T-helper 2 cell treated with Interferon-gamma antibody and Interleukin-4, amounts not matched to agents 5 μg/mL and 100 μg/mL, for 36 hours (primary cell): ENCODE data around the gene SNIP1.
"Not testable (repeated sequence)": the region's sequence is repeated elsewhere in the genome, so short reads cannot be mapped to it uniquely, and the experiment has no call there.

ENCODE experiments used
- DNase-seq: peaks from one replicate; pipeline ENCODE4 v3.0.0; 2021; ENCODE audit warnings: low spot score
- H3K27ac Mint-ChIP-seq: one replicate; pipeline ENCODE4 v1.8.0; 2021; ENCODE audit warnings: mild to moderate bottlenecking, mixed read lengths
- H3K27me3 Mint-ChIP-seq: one replicate; pipeline ENCODE4 v1.8.0; 2021; ENCODE audit warnings: low read depth, mixed read lengths
- H3K36me3 Mint-ChIP-seq: one replicate; pipeline ENCODE4 v1.8.0; 2021; ENCODE audit warnings: low read depth, mixed read lengths
- H3K4me1 Mint-ChIP-seq: one replicate; pipeline ENCODE4 v1.8.0; 2021; ENCODE audit warnings: low read depth, mixed read lengths
- H3K4me3 Mint-ChIP-seq: one replicate; pipeline ENCODE4 v1.8.0; 2022; ENCODE audit warnings: mild to moderate bottlenecking, moderate library complexity, mixed read lengths
- H3K9me3 Mint-ChIP-seq: one replicate; pipeline ENCODE4 v1.8.0; 2021; ENCODE audit warnings: mixed read lengths

Gene SNIP1, protein sequence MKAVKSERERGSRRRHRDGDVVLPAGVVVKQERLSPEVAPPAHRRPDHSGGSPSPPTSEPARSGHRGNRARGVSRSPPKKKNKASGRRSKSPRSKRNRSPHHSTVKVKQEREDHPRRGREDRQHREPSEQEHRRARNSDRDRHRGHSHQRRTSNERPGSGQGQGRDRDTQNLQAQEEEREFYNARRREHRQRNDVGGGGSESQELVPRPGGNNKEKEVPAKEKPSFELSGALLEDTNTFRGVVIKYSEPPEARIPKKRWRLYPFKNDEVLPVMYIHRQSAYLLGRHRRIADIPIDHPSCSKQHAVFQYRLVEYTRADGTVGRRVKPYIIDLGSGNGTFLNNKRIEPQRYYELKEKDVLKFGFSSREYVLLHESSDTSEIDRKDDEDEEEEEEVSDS

DNA sequence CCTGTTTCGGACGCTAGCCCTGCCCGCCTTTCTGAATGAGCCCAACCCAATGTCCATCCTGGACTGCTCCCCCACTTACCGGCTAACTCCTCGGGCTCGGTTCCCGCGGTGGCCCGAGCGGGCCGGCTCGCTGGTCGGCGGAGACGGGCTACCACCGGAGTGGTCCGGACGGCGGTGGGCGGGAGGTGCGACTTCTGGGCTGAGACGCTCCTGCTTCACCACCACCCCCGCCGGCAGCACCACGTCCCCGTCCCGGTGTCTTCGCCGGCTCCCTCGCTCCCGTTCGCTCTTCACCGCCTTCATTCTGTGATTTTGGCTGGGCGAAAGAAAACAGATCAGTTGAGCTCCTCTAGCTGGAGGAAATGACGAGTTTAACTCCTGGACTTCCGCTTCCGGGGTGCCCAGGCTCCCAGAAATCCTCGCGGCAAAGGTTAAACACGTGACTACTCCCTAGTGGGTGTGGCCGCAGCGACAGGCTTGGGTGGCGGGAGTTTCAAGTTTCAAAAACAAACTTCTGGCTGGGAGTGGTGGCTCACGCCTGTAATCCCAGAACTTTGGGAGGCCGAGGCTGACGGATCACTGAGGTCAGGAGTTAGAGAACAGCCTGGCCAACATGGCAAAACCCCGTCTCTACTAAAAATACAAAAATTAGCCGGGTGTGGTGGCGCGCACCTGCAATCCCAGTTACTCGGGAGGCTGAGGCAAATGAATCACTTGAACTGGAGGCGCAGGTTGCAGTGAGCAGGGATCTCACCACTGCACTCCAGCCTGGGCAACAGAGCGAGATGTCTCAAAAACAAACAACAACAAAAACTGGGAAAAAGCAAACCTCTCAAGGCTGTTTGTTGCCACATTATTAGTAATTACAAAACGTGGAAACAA lies at the start of gene SNIP1:
Gene SNIP1 (minus strand): TSS at position 367 of the 882 bp plus-strand sequence. CDS start 64 bp downstream, at position 303.
- H3K27ac Mint-ChIP-seq, result peak within 1 kb of the TSS; percentile 96
- H3K27me3 Mint-ChIP-seq, result no peaks in the 10 kb centered on the region
- H3K36me3 Mint-ChIP-seq, result peaks cover 38% of the 10 kb centered on the region
- peak; percentile 89 for DNase-seq
- peaks cover 33% of the 10 kb centered on the region for H3K4me1 Mint-ChIP-seq
- peaks cover 3% of the 10 kb centered on the region for H3K9me3 Mint-ChIP-seq
- H3K4me3 Mint-ChIP-seq, result peak within 1 kb of the TSS; percentile 95

DNA sequence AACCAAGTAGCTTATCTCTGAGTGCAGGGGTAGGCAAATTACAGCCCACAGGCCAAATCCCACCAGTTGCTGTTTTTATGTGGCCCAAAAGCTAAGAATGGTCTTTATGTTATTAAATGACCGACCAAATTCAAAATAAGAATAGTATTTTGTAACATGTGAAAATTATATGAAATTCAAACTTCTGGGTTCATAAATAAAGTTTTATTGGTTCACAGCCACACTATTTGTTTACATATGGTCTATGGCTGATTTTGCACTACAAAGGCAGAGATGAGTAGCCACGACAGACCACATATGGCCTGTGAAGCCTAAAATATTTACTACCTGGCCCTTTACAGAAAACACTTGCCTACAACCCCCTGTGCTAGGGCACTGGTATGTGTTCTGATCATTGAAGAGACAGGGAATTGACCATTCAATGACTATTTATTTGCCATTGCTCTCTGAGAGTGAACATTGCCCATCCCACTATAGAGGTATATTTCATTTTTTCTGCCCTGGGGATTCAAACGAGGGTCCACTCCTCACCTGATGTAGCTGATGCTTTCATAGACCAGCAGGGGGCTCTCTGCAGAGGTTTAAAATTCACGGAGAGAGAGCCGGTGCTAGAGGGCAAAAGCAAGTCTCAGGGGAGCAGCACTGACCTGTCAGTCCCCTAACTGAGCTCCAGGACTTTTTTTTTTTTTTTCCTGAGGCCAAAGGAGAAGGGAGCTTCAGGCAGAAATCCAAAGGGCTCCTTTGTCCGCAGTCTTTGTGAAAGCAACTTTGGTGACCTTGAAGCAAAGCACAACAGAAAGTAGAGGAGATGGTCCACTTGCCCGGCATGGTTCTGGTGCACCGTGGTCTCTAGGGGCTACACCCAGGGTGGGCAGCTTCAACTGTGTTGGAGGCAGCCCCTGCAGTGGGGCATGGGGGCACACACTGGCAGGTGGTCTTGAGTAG lies 48.9 kb upstream of the SNIP1 start:
- H3K4me3 Mint-ChIP-seq, result no peak overlapping the region

DNA sequence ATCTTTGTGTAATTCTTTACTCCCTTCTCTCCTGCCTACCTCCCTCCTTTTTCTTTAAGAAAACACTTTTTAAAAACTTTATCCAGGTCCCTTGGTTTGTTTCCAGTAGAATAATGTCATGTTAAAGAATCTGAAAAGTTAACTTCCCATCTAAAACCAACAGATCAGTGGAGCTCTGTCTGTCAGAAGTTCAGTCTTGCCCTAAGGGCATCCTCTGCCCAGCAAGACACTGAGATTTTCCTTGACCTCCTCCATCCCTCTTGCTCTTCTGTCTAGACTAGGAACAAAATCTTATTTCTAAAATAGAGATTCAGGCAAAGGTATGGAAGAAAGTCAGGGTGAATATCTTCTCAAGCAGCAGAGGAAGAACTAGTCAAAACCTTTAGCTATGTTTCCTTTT lies 47.3 kb upstream of the SNIP1 start:
- no peak for DNase-seq
- no peaks in the 10 kb centered on the region for H3K36me3 Mint-ChIP-seq
- H3K4me3 Mint-ChIP-seq, result no peak overlapping the region
- H3K27me3 Mint-ChIP-seq, result peaks cover 17% of the 10 kb centered on the region
- no peaks in the 10 kb centered on the region for H3K9me3 Mint-ChIP-seq
- no peak overlapping the region for H3K27ac Mint-ChIP-seq
- H3K4me1 Mint-ChIP-seq, result peaks cover 3% of the 10 kb centered on the region

More for the DNA sequence above, 48.9 kb upstream of the SNIP1 start:
- no peak for DNase-seq
- Mint-ChIP-seq H3K27ac (no peak overlapping the region), H3K4me1 (peaks cover 3% of the 10 kb centered on the region), H3K36me3 (no peaks in the 10 kb centered on the region), H3K9me3 (no peaks in the 10 kb centered on the region), H3K27me3 (peaks cover 16% of the 10 kb centered on the region)

DNA sequence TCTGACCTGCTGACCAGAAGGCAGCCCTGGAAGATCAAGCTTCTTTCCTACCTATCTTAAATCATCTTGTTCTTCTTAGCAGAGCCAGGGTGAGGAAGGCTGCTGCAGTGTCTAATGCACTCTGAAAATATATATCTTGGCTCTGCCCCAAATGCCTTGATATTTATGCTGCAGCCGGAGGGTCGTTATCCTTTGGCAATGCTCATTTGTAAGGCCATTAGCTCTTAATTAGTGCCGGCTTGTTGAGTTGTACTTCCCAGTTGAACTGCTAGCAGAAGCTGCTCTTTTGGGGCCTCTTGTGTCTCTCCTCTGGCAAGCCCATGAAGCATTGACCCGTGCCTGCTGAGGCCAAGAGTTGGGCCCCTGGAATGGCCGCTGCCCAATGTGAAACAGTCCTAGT lies 45.8 kb upstream of the SNIP1 start:
- no peak overlapping the region for H3K27ac Mint-ChIP-seq
- no peak for DNase-seq
- H3K4me3 Mint-ChIP-seq, result no peak overlapping the region
- H3K4me1 Mint-ChIP-seq, result peaks cover 10% of the 10 kb centered on the region
- no peaks in the 10 kb centered on the region for H3K9me3 Mint-ChIP-seq
- no peaks in the 10 kb centered on the region for H3K36me3 Mint-ChIP-seq
- peaks cover 17% of the 10 kb centered on the region for H3K27me3 Mint-ChIP-seq

DNA sequence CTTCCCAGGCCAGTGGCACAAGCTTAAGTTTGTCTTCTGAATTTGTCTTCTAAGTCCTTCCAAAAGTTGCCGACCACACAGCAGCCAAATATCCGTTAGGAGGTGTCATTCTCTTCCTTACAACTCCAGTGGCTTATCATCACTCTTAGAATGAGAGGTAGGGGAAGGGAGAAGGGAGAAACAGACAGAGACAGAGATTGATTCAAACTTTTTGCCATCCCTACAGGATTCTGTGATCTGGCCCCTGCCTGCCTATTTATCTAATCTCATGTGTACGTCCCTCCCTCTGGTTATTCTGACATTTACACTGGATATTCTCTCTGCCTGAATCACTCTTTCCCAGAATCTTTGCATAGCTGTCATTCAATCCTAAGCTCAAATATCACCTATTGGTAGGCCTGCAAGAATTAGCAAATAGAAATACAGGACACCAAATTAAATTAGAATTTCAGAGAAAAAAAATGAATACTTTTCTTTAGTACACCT lies 42.1 kb upstream of the SNIP1 start:
- H3K9me3 Mint-ChIP-seq, result no peaks in the 10 kb centered on the region
- no peak for DNase-seq
- peaks cover 4% of the 10 kb centered on the region for H3K27me3 Mint-ChIP-seq
- peak overlapping the region; percentile 94 for H3K27ac Mint-ChIP-seq
- H3K36me3 Mint-ChIP-seq, result peaks cover 19% of the 10 kb centered on the region
- peak overlapping the region; percentile 99 for H3K4me3 Mint-ChIP-seq
- peaks cover 23% of the 10 kb centered on the region for H3K4me1 Mint-ChIP-seq

DNA sequence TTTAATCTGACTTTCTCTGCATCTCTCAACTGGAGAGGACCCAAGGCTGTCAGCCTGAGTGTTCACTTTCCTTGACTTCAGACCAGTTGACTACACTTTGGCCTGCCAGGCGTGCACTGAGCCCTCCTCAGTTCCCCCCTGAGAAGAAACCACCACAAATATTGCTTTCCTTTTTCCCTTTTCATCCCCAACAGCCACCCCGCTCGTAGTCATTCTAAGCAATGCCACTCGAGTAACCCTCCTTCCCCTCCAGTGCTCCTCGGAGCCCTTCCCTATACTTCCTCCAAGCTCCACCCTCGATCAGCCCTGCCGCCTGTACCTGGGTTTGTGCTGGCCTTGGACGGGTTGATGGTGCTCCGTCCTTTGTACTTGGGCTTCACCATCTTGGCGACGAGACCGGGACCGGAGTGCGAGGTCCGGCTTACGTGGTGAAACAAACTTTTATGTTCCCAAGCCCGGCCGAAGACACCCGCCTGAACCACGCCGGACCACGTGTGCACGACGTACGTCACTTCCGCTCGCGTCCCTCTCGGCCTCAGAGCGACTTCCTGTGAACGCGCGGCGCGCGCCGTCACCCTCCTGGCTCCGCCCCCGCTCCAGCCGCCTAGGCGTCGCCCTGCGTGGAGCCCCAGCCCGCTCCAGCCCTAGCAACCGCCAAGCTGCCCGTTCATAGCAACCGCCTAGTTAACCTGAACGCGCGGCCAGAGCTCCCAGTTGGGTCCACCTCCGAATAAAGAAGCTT lies 41.5 kb upstream of the SNIP1 start, which contains the start of gene GNL2:
Gene GNL2 (minus strand): TSS at position 498 of the 742 bp plus-strand sequence. CDS start 115 bp downstream, at position 383.
- peak within 1 kb of the TSS; percentile 94 for H3K27ac Mint-ChIP-seq
- peaks cover 23% of the 10 kb centered on the region for H3K4me1 Mint-ChIP-seq
- H3K9me3 Mint-ChIP-seq, result no peaks in the 10 kb centered on the region
- H3K36me3 Mint-ChIP-seq, result peaks cover 25% of the 10 kb centered on the region
- H3K27me3 Mint-ChIP-seq, result peaks cover 4% of the 10 kb centered on the region
- peak within 1 kb of the TSS; percentile 99 for H3K4me3 Mint-ChIP-seq
- DNase-seq, result peak; percentile 97

DNA sequence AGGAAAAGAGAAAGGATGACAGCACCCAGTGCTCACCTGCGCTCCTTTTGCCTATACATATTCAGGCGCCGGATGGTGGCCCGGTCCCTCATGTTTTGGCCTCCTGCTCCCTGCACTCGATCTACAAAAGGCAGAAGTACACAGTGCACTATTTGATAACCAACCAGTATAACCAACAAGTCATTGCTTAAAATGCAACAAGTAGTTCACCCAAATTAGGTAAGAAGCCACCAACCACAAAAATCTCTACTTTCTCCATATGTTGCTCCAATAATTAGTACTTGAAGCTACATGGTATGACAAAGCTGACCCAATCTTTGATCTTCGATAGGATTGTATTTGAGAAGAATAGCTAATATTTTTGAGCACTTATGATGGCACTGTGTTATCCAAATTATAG lies 39.6 kb upstream of the SNIP1 start:
- Mint-ChIP-seq H3K4me3 (peak overlapping the region; percentile 21), H3K27ac (no peak overlapping the region), H3K4me1 (peaks cover 23% of the 10 kb centered on the region), H3K27me3 (peaks cover 4% of the 10 kb centered on the region), H3K36me3 (peaks cover 38% of the 10 kb centered on the region), H3K9me3 (no peaks in the 10 kb centered on the region)
- no peak for DNase-seq

DNA sequence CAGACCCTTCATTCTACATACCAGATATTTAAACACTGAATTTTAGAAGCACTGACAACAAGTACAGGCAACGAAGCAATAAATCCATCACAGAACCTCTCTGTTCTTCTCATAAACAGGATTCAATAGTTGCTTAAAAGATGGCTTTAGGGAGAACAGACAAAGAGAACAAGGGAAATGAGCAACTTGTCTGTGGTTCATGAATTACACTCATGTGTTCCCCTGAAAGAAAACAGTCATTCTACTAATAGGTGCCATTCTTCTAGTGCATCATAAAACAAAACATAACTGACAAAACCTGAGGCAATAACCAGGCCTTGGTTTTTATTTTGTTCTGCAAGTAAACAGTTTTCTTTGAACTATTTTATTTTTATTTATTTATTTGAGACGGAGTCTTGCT lies 34.8 kb upstream of the SNIP1 start:
- Mint-ChIP-seq H3K27ac (no peak overlapping the region), H3K36me3 (peaks cover 64% of the 10 kb centered on the region), H3K9me3 (no peaks in the 10 kb centered on the region), H3K4me3 (no peak overlapping the region), H3K4me1 (peaks cover 14% of the 10 kb centered on the region), H3K27me3 (no peaks in the 10 kb centered on the region)
- DNase-seq, result no peak

DNA sequence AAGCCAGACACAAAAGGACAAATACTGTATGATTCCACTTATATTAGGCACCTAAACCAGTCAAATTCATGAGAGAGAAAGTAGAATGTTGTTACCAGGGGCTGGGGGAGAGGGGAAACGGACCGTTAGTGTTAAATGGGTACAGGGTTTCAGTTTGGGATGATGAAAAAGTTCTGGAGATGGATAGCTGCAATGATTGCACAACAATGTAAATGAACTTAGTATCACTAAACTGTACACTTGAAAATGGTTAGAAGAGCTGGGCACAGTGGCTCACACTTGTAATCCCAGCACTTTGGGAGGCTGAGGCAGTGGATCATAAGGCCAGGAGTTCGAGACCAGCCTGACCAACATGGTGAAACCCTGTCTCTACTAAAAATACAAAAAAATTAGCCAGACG lies 30.5 kb upstream of the SNIP1 start:
- not testable (repeated sequence) for H3K4me3 Mint-ChIP-seq, H3K27me3 Mint-ChIP-seq, DNase-seq, H3K9me3 Mint-ChIP-seq
- peak overlapping the region; percentile 8 for H3K27ac Mint-ChIP-seq
- H3K36me3 Mint-ChIP-seq, result peaks cover 70% of the 10 kb centered on the region
- H3K4me1 Mint-ChIP-seq, result peaks cover 14% of the 10 kb centered on the region

DNA sequence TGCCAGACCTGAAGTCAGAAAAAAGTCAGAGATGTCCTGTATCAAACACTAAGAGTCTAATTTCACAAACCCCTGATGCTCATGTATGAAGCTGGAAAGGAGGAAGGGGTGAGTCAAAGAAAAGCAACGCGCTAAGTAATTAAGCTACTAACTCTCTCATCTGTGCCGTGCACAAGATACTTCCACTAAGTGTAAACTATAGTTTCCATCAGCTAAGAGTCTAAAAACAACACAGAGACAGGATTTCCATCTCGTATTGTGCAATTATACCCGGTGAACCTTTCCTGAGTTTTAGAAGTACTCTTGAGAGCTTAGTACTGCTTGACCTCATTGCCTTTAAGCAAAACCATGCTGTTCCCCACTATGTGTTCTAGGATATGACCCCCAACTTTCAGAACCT lies 21.6 kb upstream of the SNIP1 start:
- DNase-seq, result no peak
- H3K4me1 Mint-ChIP-seq, result peaks cover 58% of the 10 kb centered on the region
- H3K4me3 Mint-ChIP-seq, result no peak overlapping the region
- H3K27me3 Mint-ChIP-seq, result no peaks in the 10 kb centered on the region
- H3K27ac Mint-ChIP-seq, result peak overlapping the region; percentile 46
- peaks cover 84% of the 10 kb centered on the region for H3K36me3 Mint-ChIP-seq
- no peaks in the 10 kb centered on the region for H3K9me3 Mint-ChIP-seq

DNA sequence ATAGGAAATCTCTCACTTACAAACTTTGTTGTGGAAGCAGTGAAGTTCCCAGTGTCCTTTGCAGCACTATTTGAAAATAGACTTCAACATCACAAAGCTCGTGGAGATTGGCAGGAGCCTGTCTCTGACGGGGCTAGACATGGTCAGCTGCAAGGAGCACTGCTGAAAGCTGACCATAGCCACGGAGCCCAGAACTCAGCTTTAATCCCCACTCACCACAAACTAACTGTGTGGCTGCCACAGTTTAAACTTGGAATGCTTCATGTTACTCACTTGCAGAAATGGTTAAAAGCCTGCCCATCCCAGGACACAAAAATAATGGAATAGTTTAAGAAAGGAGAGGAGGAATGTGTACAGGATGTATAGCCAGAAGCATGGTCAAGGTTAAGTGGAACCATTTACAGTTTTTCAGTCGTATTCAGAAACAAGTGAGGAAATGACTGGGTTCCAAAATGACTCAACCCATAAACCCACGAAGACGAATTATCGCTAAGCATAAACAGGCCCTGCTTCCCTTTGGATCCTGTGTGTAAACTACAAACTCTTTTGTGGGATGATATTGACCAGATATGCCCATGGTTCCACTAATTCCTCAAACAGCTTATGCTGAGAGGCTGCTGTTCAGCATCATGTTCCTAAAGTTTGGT lies 20.9 kb upstream of the SNIP1 start:
- peak; percentile 36 for DNase-seq
- Mint-ChIP-seq H3K27ac (peak overlapping the region; percentile 46), H3K27me3 (no peaks in the 10 kb centered on the region), H3K9me3 (no peaks in the 10 kb centered on the region), H3K4me1 (peaks cover 56% of the 10 kb centered on the region), H3K4me3 (peak overlapping the region; percentile 19), H3K36me3 (peaks cover 81% of the 10 kb centered on the region)

DNA sequence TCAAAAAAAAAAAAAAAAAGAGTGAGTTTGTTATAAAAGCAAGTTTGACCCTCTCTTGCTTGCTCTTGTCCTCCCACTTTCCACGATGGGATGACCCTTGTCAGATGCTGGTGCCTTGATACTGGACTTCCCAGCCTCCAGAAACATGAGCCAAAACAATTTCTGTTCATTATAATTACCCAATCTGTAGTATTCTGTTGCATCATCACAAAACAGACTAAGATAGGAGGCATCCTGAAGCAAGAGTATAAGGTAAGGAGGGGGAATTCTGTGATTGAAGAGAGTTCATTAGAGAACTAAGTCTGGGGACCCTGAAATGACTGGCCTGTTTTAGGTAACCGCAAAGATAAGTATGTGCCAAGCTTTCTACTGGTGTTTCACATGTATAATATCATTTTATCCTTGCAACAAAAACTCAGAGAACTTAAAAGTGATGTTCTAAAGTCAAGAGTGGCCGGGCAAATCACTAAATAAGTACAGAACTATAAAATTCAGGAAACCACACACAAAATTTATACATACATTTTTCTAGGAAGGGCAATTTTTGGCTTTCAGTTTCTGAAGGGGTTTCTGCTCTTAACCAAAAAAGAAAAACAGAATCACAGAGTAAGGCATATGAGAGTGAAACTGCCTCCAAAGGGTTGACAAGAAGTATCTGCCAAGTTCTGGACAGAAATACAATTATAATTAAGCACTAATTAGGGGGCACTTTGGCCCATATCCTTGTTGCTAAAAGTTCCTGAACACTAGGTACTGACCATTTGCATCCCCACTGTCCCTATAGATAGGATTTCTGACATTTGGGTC lies 16.6 kb upstream of the SNIP1 start:
- Mint-ChIP-seq H3K4me1 (peaks cover 40% of the 10 kb centered on the region), H3K36me3 (peaks cover 87% of the 10 kb centered on the region), H3K27ac (peak overlapping the region; percentile 91), H3K4me3 (peak overlapping the region; percentile 82), H3K27me3 (no peaks in the 10 kb centered on the region), H3K9me3 (no peaks in the 10 kb centered on the region)
- DNase-seq, result no peak
